ENCODE results near the gene SUGCT.

GRCh38 chr7:40842641-40843040 lies 707.8 kb downstream of the SUGCT start:
- TF ChIP-seq POLR2AphosphoS5 (IDR thresholded peaks at IDR 0.05), result no peak
- TF ChIP-seq CTCF (IDR thresholded peaks at IDR 0.05), result no peak
- TF ChIP-seq EP300 (IDR thresholded peaks at IDR 0.05), result no peak
- TF ChIP-seq POLR2A (IDR thresholded peaks at IDR 0.05; ENCODE audit: low read depth), result no peak

Data from esophagus muscularis mucosa (tissue), 4 donors.